ENCODE measurements around the gene PER3.

DNA sequence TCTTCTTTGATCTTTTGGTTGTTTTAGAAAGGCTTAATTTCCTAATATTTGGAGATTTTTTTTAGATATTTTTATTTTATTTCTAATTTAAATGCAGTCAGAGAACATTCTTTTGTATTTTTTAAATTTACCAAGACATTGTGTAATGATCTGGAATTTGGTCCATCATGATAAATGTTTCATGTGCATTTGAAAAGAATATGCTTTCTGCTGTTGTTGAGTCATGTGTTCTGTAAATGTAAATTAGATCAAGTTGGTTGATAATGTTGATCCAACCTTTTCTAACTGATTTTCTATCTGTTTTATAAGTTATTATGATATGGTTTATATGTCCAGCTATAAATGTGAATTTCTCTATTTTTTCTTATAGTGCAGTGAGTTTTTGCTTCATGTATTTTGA lies 48.9 kb downstream of the PER3 start:
- TF ChIP-seq, protein P1, sequence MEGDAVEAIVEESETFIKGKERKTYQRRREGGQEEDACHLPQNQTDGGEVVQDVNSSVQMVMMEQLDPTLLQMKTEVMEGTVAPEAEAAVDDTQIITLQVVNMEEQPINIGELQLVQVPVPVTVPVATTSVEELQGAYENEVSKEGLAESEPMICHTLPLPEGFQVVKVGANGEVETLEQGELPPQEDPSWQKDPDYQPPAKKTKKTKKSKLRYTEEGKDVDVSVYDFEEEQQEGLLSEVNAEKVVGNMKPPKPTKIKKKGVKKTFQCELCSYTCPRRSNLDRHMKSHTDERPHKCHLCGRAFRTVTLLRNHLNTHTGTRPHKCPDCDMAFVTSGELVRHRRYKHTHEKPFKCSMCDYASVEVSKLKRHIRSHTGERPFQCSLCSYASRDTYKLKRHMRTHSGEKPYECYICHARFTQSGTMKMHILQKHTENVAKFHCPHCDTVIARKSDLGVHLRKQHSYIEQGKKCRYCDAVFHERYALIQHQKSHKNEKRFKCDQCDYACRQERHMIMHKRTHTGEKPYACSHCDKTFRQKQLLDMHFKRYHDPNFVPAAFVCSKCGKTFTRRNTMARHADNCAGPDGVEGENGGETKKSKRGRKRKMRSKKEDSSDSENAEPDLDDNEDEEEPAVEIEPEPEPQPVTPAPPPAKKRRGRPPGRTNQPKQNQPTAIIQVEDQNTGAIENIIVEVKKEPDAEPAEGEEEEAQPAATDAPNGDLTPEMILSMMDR (IDR thresholded peaks at IDR 0.05; ENCODE audit: low read length) = no peak
- no peak for TF ChIP-seq EZH2 (IDR thresholded peaks at IDR 0.05; ENCODE audit: borderline replicate concordance, low read length)

Data from OCI-LY1 (cell line).